Iris pigment epithelial cell (primary cell): ENCODE data around the gene COQ8A.

Source experiments
- DNase-seq: peaks from one replicate; pipeline ENCODE4 v3.0.0-alpha.2; 2011; ENCODE audit warnings: low read depth

Gene COQ8A

GRCh38 chr1:226940029-226940805 is at the start of gene COQ8A:
Gene COQ8A (plus strand): TSS chr1:226940294. CDS start chr1:226961386, 21,092 bp downstream.
- peak; percentile 99 for DNase-seq

- no peak for DNase-seq
These were observed 49.6 kb upstream of the COQ8A start for GRCh38 chr1:226890331-226891108.

GRCh38 chr1:226891346-226891745 is 48.7 kb upstream of the COQ8A start:
- no peak for DNase-seq

- peak; percentile 56 for DNase-seq
These were observed 48.1 kb upstream of the COQ8A start for GRCh38 chr1:226891846-226892523.

- DNase-seq, result no peak
These were observed 47.6 kb upstream of the COQ8A start for GRCh38 chr1:226892524-226892875.

- no peak for DNase-seq
These were observed 46.2 kb upstream of the COQ8A start for GRCh38 chr1:226893936-226894335.

GRCh38 chr1:226894826-226895225 is 45.3 kb upstream of the COQ8A start:
- no peak for DNase-seq

GRCh38 chr1:226895644-226896043 is 44.5 kb upstream of the COQ8A start:
- DNase-seq, result no peak

GRCh38 chr1:226898246-226898645 is 41.8 kb upstream of the COQ8A start:
- no peak for DNase-seq

DNA sequence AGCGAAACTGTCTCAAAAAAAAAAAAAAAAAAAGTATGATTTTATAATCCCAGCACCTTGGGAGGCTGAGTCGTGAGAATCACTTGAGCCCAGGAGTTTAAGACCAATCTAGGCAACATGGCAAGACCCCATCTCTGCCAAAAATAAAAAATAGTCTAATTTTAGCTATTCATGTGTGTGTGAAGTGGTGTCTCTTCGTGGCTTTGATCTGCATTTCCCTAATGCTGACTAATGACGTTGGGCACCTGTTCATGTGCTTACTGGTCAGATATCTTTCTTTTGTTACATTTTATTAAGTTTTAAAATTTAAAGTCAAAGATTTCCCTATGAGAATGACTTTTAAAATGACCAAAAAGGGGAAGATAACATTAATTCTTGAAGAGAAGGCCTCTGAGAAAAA is 38.7 kb upstream of the COQ8A start:
- no peak for DNase-seq

GRCh38 chr1:226902601-226903000 is 37.5 kb upstream of the COQ8A start:
- DNase-seq, result no peak

DNA sequence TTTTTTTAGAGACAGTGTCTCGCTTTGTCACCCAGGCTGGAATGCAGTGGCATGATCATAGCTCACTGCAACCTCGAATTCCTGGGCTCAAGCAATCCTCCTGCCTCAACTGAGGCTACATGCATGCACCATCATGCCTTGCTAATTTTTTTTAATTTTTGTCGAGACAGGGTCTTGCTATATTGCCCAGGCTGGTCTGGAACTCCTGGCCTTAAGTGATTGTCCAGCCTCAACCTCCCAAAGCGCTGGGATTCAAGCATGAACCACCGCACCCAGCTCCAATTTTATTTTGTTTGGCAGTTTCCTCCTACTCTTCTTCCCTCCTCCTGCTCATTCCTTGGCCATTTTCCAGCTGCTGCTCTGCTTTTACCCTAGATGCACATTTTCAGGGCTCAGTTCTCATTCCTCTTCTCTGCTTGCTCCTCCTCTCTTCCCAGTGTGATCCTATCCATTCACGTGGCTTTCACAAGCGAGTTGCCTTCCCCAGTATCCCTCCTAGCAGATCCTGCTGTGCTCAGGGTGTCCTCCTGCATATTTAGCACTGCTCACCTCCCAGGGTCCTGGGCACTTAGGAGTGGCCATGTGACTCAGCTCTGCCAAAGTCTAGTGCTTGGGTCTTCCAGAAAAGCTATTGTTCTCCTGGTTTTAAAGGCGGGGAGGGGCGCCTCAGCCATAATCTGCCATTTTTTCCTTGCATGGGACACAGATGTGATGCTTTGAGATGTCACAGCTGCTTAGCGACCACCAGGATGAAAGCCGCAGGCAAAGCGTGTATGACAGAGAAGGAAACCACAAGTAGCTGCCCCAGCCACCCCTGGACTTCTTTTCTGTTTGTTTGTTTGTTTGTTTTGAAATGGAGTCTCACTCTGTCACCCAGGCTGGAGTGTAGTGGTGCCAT is 36.0 kb upstream of the COQ8A start:
- peak; percentile 73 for DNase-seq

DNA sequence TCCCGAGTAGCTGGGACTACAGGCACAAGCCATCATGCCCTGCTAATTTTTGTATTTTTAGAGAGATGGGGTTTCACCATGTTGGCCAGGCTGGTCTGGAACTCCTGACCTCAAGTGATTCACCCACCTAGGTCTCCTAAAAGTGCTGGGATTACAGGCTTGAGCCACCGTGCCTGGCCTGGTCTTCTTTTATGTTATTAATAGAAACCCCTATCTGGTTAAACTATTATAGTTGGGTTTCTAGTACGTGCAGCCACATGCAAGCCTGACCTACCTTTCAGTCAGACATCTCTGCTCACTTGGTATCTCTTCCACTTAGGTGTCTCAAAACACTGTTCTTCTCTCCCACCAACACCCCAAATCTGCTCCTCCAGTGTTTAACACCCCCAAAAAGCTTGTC is 35.3 kb upstream of the COQ8A start:
- DNase-seq, result no peak

DNA sequence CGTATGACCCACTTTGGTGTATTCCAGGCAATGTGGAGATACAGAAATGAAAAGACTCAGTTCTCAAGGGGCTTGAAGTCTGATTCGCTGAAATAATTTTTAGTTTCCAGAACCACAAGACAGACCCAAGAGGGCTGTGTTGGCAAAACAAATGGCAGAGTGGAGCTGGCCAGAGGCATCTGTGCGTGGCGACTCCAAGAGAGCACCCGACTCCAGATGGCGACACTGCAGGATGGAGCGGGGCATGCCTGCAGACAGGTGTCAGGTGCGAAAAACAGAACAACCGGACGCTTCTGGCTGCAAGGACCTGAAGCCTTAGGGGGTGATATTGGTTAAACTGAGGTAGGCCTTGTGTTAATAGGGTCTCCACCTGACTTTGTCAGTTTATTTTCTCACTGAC is 31.7 kb upstream of the COQ8A start:
- DNase-seq, result no peak

GRCh38 chr1:226908913-226909312 is 31.2 kb upstream of the COQ8A start:
- no peak for DNase-seq

- DNase-seq, result peak; percentile 35
These were observed 27.4 kb upstream of the COQ8A start for GRCh38 chr1:226912587-226913176.

- DNase-seq, result no peak
These were observed 24.5 kb upstream of the COQ8A start for GRCh38 chr1:226915672-226915995.

DNA sequence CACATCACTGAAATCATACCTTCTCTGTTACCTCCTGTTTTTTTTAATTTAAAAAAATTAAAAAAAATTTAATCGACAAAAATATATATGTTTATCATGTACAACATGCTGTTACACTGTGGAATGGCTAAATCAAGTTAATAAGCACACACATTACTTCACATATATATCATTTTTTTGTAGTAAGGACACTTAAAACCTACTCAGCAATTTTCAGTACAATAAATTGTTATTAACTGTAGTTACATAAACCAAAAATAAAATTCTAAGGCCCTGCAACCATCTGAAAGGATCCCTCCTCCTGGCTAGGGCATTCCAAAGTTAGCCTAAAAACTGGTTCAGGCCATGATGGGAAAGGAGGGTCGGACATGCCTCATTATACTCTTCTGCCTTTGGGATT is 23.6 kb upstream of the COQ8A start:
- DNase-seq, result no peak

GRCh38 chr1:226919587-226919986 is 20.5 kb upstream of the COQ8A start:
- DNase-seq, result no peak

DNA sequence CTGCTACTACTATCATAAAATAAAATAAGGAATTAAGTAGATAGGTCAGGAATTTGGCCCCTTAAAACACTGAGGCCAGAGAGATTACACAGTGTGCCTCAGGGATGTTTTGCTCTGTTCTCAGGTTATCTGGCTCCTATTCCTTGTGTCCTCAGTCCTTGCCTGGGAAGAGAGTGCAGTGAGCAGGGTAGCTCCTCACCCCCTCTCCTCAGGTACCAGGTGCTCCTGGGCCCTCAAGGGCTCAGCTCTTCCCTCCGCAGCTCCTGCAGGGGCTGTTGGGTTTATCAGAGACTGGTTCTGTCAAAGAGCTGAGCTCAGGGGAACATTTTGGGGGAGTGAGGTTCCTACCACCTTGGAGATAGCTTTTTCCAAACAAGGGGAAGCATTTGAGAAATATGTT is 20.1 kb upstream of the COQ8A start:
- DNase-seq, result no peak

DNA sequence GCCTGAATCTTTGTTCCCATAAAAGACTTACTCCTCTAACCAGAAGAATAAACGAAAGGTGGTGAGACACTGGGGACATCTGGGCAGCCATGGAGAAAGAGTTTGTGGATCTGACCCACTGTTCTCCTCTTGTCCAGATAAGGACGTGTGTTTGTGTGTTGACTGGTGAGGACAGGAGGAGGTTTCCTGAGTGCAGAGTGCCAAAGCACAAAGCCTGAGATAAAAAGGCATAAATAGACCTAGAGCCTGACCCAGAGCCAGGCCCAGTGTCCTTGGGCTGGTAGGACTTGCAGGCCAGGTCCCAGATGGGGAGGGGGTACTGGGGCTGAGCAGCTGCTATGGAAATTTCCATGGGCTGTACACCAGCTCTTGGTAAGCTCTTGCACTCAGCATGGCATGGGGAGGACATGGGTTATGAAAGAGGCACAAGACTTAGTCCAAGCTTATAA is 19.6 kb upstream of the COQ8A start:
- DNase-seq, result no peak

DNA sequence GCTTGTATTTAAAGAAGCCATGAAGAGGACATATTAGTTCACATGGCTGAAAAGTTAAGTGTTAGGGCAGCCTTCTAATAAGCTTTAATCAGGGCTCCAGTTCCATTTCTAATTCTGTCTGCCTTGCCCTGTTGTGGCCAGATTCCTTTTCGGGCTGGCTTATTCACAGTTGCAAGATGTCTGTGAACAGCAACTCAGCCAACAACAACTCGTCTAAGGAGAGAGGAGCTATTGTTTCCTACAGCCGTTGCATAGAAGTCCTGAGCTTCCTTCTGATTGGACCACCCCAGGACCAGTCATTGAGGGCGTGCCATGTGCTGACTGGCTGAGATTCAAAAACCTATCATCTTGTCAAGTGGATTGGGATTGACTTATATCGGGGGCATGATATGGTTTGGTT is 18.6 kb upstream of the COQ8A start:
- DNase-seq, result no peak
